Tibial nerve (tissue), 4 donors: ENCODE measurements around the gene EMD. TPM values are rescaled to one million over a fixed set of nuclear protein-coding genes. Genes with fewer than 3 reads are reported as not detected.
A peak's percentile ranks its signal among the peaks of the same experiment; 100 is the strongest.

ENCODE experiments used
- DNase-seq, 2 donors: peaks; one replicate each; pipeline ENCODE4 v3.0.0-alpha.2; 2019; ENCODE audit warnings: low spot score in 2 of 2
- H3K27ac ChIP-seq, 4 donors: fragments of 200-600 bp; sonication (generic) in 3 of 4; one replicate each; pipeline ENCODE4 v1.5.1; 2017 to 2019; ENCODE audit warnings: mild to moderate bottlenecking in 1 of 4
- H3K27me3 ChIP-seq, 2 donors: fragments of 200-600 bp; sonication (generic) in 1 of 2; one replicate each; pipeline versions ENCODE4 v1.5.1 to v1.6.0; 2017 to 2019
- H3K36me3 ChIP-seq, 3 donors: fragments of 200-600 bp; sonication (generic); one replicate each; pipeline ENCODE4 v1.5.1; 2018 to 2019
- H3K4me1 ChIP-seq, 4 donors: fragments of 200-600 bp; sonication (generic) in 3 of 4; one replicate each; pipeline ENCODE4 v1.5.1; 2017 to 2019
- H3K4me3 ChIP-seq, 4 donors: fragments of 200-600 bp; sonication (generic) in 3 of 4; one replicate each; pipeline ENCODE4 v1.5.1; 2017 to 2019; ENCODE audit warnings: mild to moderate bottlenecking in 1 of 4, moderate library complexity in 1 of 4
- H3K9me3 ChIP-seq, 4 donors: fragments of 200-600 bp; sonication (generic) in 3 of 4; one replicate each; pipeline ENCODE4 v1.5.1; 2017 to 2019
- EP300 ChIP-seq, 2 donors: sonication (generic); formaldehyde crosslinking; IDR thresholded peaks; one replicate each; pipeline ENCODE4 v1.6.1; 2017; ENCODE audit warnings: antibody characterized with exemption in 2 of 2, mild to moderate bottlenecking in 1 of 2
- POLR2A ChIP-seq, 2 donors: fragments of 450-650 bp; IDR thresholded peaks; one replicate each; pipeline ENCODE4 v1.6.1; 2017; ENCODE audit warnings: antibody characterized with exemption in 2 of 2, mild to moderate bottlenecking in 2 of 2, moderate library complexity in 2 of 2
- WGBS, 2 donors: methylation state at CpG; one replicate each; pipeline ENCODE4 v1.1.5; 2018; 5-methylcytosine and 5-hydroxymethylcytosine counted together
- total RNA-seq, 4 donors: library from RNA; depleted of rRNA; stranded (reverse); fragments of >200 nt; gene quantifications; one replicate each; pipeline ENCODE4 v1.1.0, GENCODE V29; 2016
- TF ChIP-seq, protein P1 (sequence below), 5 experiments: fragments of 200-600 bp in 3 of 5; fragments of 450-650 bp in 2 of 5; sonication (generic) in 3 of 5; IDR thresholded peaks; one replicate each; pipeline ENCODE4 v1.5.1; 2016 to 2019; ENCODE audit warnings: antibody characterized with exemption in 5 of 5, mild to moderate bottlenecking in 3 of 5, moderate library complexity in 2 of 5

The EMD gene
- total RNA-seq, 4 donors from 2014 or later, result 38.0 to 72.6 (median 46.7) TPM

- H3K9me3 ChIP-seq, result no peaks in the 10 kb centered on the region
- peaks cover 0 to 50% (median 6%) of the 10 kb centered on the region in 4 donors for H3K4me1 ChIP-seq
- WGBS, 2 donors, result 74 to 86% methylated on average over 3 of the region's 3 CpGs
- DNase-seq, result no peak
- TF ChIP-seq POLR2A (IDR thresholded peaks at IDR 0.05) (no peak), EP300 (IDR thresholded peaks at IDR 0.05) (no peak)
- TF ChIP-seq, protein P1, sequence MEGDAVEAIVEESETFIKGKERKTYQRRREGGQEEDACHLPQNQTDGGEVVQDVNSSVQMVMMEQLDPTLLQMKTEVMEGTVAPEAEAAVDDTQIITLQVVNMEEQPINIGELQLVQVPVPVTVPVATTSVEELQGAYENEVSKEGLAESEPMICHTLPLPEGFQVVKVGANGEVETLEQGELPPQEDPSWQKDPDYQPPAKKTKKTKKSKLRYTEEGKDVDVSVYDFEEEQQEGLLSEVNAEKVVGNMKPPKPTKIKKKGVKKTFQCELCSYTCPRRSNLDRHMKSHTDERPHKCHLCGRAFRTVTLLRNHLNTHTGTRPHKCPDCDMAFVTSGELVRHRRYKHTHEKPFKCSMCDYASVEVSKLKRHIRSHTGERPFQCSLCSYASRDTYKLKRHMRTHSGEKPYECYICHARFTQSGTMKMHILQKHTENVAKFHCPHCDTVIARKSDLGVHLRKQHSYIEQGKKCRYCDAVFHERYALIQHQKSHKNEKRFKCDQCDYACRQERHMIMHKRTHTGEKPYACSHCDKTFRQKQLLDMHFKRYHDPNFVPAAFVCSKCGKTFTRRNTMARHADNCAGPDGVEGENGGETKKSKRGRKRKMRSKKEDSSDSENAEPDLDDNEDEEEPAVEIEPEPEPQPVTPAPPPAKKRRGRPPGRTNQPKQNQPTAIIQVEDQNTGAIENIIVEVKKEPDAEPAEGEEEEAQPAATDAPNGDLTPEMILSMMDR (IDR thresholded peaks at IDR 0.05), result no peak
- H3K4me3 ChIP-seq, result no peak overlapping the region
- no peaks in the 10 kb centered on the region for H3K36me3 ChIP-seq
- no peaks in the 10 kb centered on the region for H3K27me3 ChIP-seq
- H3K27ac ChIP-seq, result peak overlapping the region; percentile 26 to 98 (median 98)
Observed at GRCh38 chrX:154376774-154377173, 2.3 kb upstream of the EMD start.

DNA sequence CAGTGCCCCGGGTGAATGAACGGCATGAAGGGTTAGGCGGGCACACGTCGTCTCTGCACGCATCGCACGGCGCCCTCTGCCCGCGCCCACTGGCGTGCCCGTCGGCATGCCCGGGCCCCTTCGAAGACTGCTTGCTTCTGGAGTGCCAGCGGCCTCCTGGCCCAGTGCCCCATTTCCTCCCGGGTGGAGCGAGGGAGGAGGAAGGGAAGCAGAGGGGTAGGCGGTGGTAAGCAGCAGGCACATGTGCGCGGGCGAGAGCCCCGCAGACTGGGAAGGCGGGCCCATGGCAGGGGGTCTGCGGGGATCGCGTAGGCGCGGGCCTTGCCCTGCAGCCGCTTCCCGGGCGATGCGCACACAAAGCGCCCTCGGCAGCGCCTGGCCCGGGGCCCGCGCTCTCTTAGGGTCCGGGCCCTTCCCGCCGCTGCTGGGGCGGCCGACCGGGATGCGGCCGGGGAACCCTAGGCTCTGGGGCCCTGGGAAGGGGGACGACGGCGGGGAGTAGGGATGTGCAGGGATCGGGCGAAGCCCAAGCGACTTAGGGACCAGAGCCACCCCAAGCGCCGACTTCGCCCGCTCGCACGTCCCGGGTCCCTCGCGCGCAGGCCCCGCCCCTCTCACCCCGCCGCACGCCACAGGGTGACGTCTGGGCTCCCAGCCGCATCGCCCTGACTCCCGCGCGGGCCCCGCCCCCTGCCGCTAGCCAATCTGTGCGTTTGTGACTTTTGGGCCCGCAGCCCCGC lies 866 bp upstream of the EMD start:
- H3K4me3 ChIP-seq, result peak overlapping the region; percentile 20 to 60 (median 49)
- H3K9me3 ChIP-seq, result no peaks in the 10 kb centered on the region
- no peak for DNase-seq
- peaks cover 0 to 35% (median 0%) of the 10 kb centered on the region in 4 donors for H3K4me1 ChIP-seq
- no peaks in the 10 kb centered on the region for H3K36me3 ChIP-seq
- peak overlapping the region; percentile 95 to 98 (median 98) for H3K27ac ChIP-seq
- 0 to 46% methylated on average over 31 to 68 of the region's 79 CpGs for WGBS, 2 donors
- no peaks in the 10 kb centered on the region for H3K27me3 ChIP-seq
- TF ChIP-seq, protein P1 (IDR thresholded peaks at IDR 0.05), result no peak
- TF ChIP-seq EP300 (IDR thresholded peaks at IDR 0.05) (peak in 1 of 2 donors; percentile 91), POLR2A (IDR thresholded peaks at IDR 0.05) (peak; percentile 86 to 96)

DNA sequence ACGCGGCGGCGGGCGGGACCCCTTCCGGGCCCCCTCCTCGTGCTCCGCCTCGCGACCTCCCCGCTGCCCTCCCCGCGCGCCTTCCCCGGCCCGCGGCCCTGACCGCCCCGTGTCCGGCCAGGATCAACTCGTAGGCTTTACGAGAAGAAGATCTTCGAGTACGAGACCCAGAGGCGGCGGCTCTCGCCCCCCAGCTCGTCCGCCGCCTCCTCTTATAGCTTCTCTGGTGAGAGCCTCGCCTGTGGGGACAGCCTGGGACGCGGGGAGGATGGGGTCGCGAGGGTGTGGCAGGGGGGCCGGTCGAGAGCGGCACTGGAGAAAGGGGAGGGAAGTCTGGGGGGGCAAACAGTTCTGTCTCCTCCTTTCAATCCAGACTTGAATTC lies 465 bp downstream of the EMD start:
- no peaks in the 10 kb centered on the region for H3K36me3 ChIP-seq
- no peaks in the 10 kb centered on the region for H3K27me3 ChIP-seq
- H3K4me1 ChIP-seq, result peaks cover 0 to 24% (median 0%) of the 10 kb centered on the region in 4 donors
- 0 to 24% methylated on average over 7 to 37 of the region's 38 CpGs for WGBS, 2 donors
- DNase-seq, result no peak
- TF ChIP-seq EP300 (IDR thresholded peaks at IDR 0.05), result no peak
- TF ChIP-seq, protein P1 (IDR thresholded peaks at IDR 0.05), result no peak
- no peak for TF ChIP-seq POLR2A (IDR thresholded peaks at IDR 0.05)
- H3K27ac ChIP-seq, result peak overlapping the region; percentile 98 to 100 (median 98)
- no peaks in the 10 kb centered on the region for H3K9me3 ChIP-seq
- peak overlapping the region; percentile 64 to 86 (median 73) for H3K4me3 ChIP-seq

GRCh38 chrX:154380153-154380552 lies 1.1 kb downstream of the EMD start:
- peaks cover 0 to 21% (median 0%) of the 10 kb centered on the region in 4 donors for H3K4me1 ChIP-seq
- peak overlapping the region; percentile 64 to 86 (median 73) for H3K4me3 ChIP-seq
- no peaks in the 10 kb centered on the region for H3K9me3 ChIP-seq
- H3K27ac ChIP-seq, result peak overlapping the region; percentile 98 to 100 (median 98)
- H3K36me3 ChIP-seq, result no peaks in the 10 kb centered on the region
- no peaks in the 10 kb centered on the region for H3K27me3 ChIP-seq
- no peak for DNase-seq
- WGBS, 2 donors, result 43 to 56% methylated on average over 12 of the region's 13 CpGs
- no peak for TF ChIP-seq EP300 (IDR thresholded peaks at IDR 0.05)
- TF ChIP-seq, protein P1 (IDR thresholded peaks at IDR 0.05), result no peak
- TF ChIP-seq POLR2A (IDR thresholded peaks at IDR 0.05), result no peak

GRCh38 chrX:154380787-154381186 lies 1.7 kb downstream of the EMD start:
- Histone ChIP-seq H3K36me3 (no peaks in the 10 kb centered on the region), H3K4me1 (peaks cover 0 to 21% (median 0%) of the 10 kb centered on the region in 4 donors), H3K4me3 (peak overlapping the region in 2 of 4 donors; percentile 64 to 86), H3K27me3 (no peaks in the 10 kb centered on the region), H3K27ac (peak overlapping the region; percentile 98 to 100 (median 98)), H3K9me3 (no peaks in the 10 kb centered on the region)
- TF ChIP-seq, protein P1 (IDR thresholded peaks at IDR 0.05), result no peak
- no peak for DNase-seq
- 68 to 76% methylated on average over 14 of the region's 14 CpGs for WGBS, 2 donors
